ENCODE results near the gene KIF6.

DNA sequence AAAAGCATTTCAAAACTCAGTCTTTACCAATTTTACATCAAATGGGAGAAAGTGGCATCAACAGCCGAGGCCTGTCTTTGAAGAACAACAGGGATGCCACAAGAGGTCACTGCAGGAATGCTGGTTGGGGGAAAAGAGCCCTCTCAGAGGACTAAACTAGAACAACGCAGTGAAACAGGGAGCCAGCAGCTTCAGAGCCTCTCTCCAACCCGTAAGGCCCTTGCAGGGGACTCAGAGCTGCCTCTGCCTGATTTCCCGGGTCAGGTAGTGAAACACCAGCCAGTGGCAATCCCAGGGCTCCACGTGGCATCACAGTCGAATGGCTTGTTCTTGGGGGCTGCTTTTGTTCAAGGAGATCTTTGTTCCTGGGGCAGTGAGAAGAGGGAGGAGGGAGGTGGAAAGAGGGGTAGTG is 347.7 kb downstream of the KIF6 start:
- TF ChIP-seq CTCF (IDR thresholded peaks at IDR 0.05; ENCODE audit: low read length), result peak; percentile 68
- no peak for TF ChIP-seq EZH2 (optimal IDR thresholded peaks at IDR 0.05; ENCODE audit: low read depth, low read length)
